Measurements from ENCODE around the gene CDK2.

The CDK2 gene

GRCh38 chr12:55942577-55943136 lies 24.0 kb upstream of the CDK2 start:
- TF ChIP-seq Cebpa-rat (IDR thresholded peaks at IDR 0.05), result no peak
- Histone ChIP-seq H3K27ac (no peak overlapping the region), H3K4me2 (no peak overlapping the region), H3K4me1 (peaks cover 6 to 19% (median 10%) of the 10 kb centered on the region in 10 experiments; a peak in 19 of 20 replicates), H3K27me3 (no peaks in the 10 kb centered on the region), H3K36me3 (peaks cover 79 to 98% (median 93%) of the 10 kb centered on the region in 11 experiments), H3K9ac (no peak overlapping the region), H3K4me3 (no peak overlapping the region), H3K9me3 (replicated peaks in 1 of 11) (no peaks in the 10 kb centered on the region), H4K20me1 (peaks cover 0 to 21% (median 0%) of the 10 kb centered on the region in 11 experiments; a peak in 3 of 22 replicates)

- peaks cover 62 to 100% (median 87%) of the 10 kb centered on the region in 11 experiments for H3K36me3 ChIP-seq
- H4K20me1 ChIP-seq, result no peaks in the 10 kb centered on the region; a peak in 1 of 22 replicates
- no peak overlapping the region for H3K27ac ChIP-seq
- no peak for TF ChIP-seq Cebpa-rat (IDR thresholded peaks at IDR 0.05)
- H3K9ac ChIP-seq, result no peak overlapping the region
- no peaks in the 10 kb centered on the region for H3K9me3 ChIP-seq (replicated peaks in 1 of 11)
- H3K27me3 ChIP-seq, result no peaks in the 10 kb centered on the region
- no peak overlapping the region for H3K4me3 ChIP-seq
- no peaks in the 10 kb centered on the region for H3K4me1 ChIP-seq
- no peak overlapping the region for H3K4me2 ChIP-seq
Measured at GRCh38 chr12:55946553-55946952, 20.1 kb upstream of the CDK2 start.

GRCh38 chr12:55955344-55955743 lies 11.3 kb upstream of the CDK2 start:
- H3K4me2 ChIP-seq, result no peak overlapping the region
- no peaks in the 10 kb centered on the region for H3K9me3 ChIP-seq (replicated peaks in 1 of 11)
- H3K9ac ChIP-seq, result no peak overlapping the region
- no peak overlapping the region for H3K4me3 ChIP-seq
- H3K4me1 ChIP-seq, result peaks cover 0 to 11% (median 0%) of the 10 kb centered on the region in 10 experiments; a peak in 2 of 20 replicates
- H3K27me3 ChIP-seq, result no peaks in the 10 kb centered on the region
- H4K20me1 ChIP-seq, result peaks cover 0 to 15% (median 0%) of the 10 kb centered on the region in 11 experiments; a peak in 2 of 22 replicates
- no peak overlapping the region for H3K27ac ChIP-seq
- no peak for TF ChIP-seq Cebpa-rat (IDR thresholded peaks at IDR 0.05)
- peaks cover 36 to 54% (median 44%) of the 10 kb centered on the region in 11 experiments for H3K36me3 ChIP-seq

GRCh38 chr12:55955800-55956508 lies 10.7 kb upstream of the CDK2 start:
- no peaks in the 10 kb centered on the region for H3K27me3 ChIP-seq
- H3K9me3 ChIP-seq (replicated peaks in 1 of 11), result no peaks in the 10 kb centered on the region
- H3K4me2 ChIP-seq, result no peak overlapping the region
- peaks cover 0 to 15% (median 0%) of the 10 kb centered on the region in 11 experiments; a peak in 2 of 22 replicates for H4K20me1 ChIP-seq
- H3K4me3 ChIP-seq, result no peak overlapping the region
- no peak overlapping the region for H3K9ac ChIP-seq
- no peak for TF ChIP-seq Cebpa-rat (IDR thresholded peaks at IDR 0.05)
- H3K27ac ChIP-seq, result no peak overlapping the region
- H3K36me3 ChIP-seq, result peaks cover 32 to 48% (median 39%) of the 10 kb centered on the region in 11 experiments
- peaks cover 0 to 11% (median 0%) of the 10 kb centered on the region in 10 experiments; a peak in 2 of 20 replicates for H3K4me1 ChIP-seq

GRCh38 chr12:55957106-55957859 lies 9.3 kb upstream of the CDK2 start:
- peaks cover 0 to 11% (median 0%) of the 10 kb centered on the region in 10 experiments; a peak in 2 of 20 replicates for H3K4me1 ChIP-seq
- TF ChIP-seq Cebpa-rat (IDR thresholded peaks at IDR 0.05), result no peak
- H3K4me3 ChIP-seq, result no peak overlapping the region
- no peak overlapping the region for H3K27ac ChIP-seq
- H3K9me3 ChIP-seq (replicated peaks in 1 of 11), result no peaks in the 10 kb centered on the region
- H3K9ac ChIP-seq, result no peak overlapping the region
- H4K20me1 ChIP-seq, result peaks cover 0 to 15% (median 0%) of the 10 kb centered on the region in 11 experiments; a peak in 2 of 22 replicates
- no peak overlapping the region for H3K4me2 ChIP-seq
- H3K36me3 ChIP-seq, result peaks cover 19 to 35% (median 25%) of the 10 kb centered on the region in 11 experiments
- no peaks in the 10 kb centered on the region for H3K27me3 ChIP-seq

GRCh38 chr12:55963760-55964159 lies 2.9 kb upstream of the CDK2 start:
- Histone ChIP-seq H3K4me1 (peaks cover 22 to 32% (median 29%) of the 10 kb centered on the region in 10 experiments), H3K27ac (no peak overlapping the region), H3K9me3 (replicated peaks in 1 of 11) (no peaks in the 10 kb centered on the region), H4K20me1 (peaks cover 0 to 8% (median 0%) of the 10 kb centered on the region in 11 experiments; a peak in 3 of 22 replicates), H3K4me3 (no peak overlapping the region), H3K27me3 (no peaks in the 10 kb centered on the region), H3K9ac (no peak overlapping the region), H3K4me2 (no peak overlapping the region), H3K36me3 (peaks cover 0 to 11% (median 7%) of the 10 kb centered on the region in 11 experiments; a peak in 10 of 22 replicates)
- TF ChIP-seq Cebpa-rat (IDR thresholded peaks at IDR 0.05), result no peak

- H3K27ac ChIP-seq, result no peak overlapping the region
- H3K4me1 ChIP-seq, result peaks cover 30 to 43% (median 35%) of the 10 kb centered on the region in 10 experiments
- H3K27me3 ChIP-seq, result no peaks in the 10 kb centered on the region
- H3K4me2 ChIP-seq, result peak overlapping the region in 10 of 11 experiments; percentile 88 to 99 (median 95); a peak in 16 of 22 replicates
- peaks cover 0 to 26% (median 21%) of the 10 kb centered on the region in 11 experiments; a peak in 13 of 22 replicates for H3K36me3 ChIP-seq
- no peak overlapping the region for H3K4me3 ChIP-seq
- no peak for TF ChIP-seq Cebpa-rat (IDR thresholded peaks at IDR 0.05)
- H4K20me1 ChIP-seq, result peaks cover 0 to 8% (median 0%) of the 10 kb centered on the region in 11 experiments; a peak in 3 of 22 replicates
- no peak overlapping the region for H3K9ac ChIP-seq
- H3K9me3 ChIP-seq (replicated peaks in 1 of 11), result no peaks in the 10 kb centered on the region
Measured at GRCh38 chr12:55965240-55965639, 1.4 kb upstream of the CDK2 start.

- no peaks in the 10 kb centered on the region for H3K9me3 ChIP-seq (replicated peaks in 1 of 11)
- no peaks in the 10 kb centered on the region for H3K27me3 ChIP-seq
- peaks cover 0 to 8% (median 0%) of the 10 kb centered on the region in 11 experiments; a peak in 3 of 22 replicates for H4K20me1 ChIP-seq
- no peak for TF ChIP-seq Cebpa-rat (IDR thresholded peaks at IDR 0.05)
- peaks cover 0 to 33% (median 29%) of the 10 kb centered on the region in 11 experiments; a peak in 16 of 22 replicates for H3K36me3 ChIP-seq
- peak within 1 kb of the TSS; percentile 72 to 98 (median 83) for H3K4me3 ChIP-seq
- peaks cover 37 to 50% (median 41%) of the 10 kb centered on the region in 10 experiments for H3K4me1 ChIP-seq
- H3K9ac ChIP-seq, result peak within 1 kb of the TSS; percentile 81 to 92 (median 85)
- peak within 1 kb of the TSS; percentile 88 to 99 (median 95) for H3K4me2 ChIP-seq
- H3K27ac ChIP-seq, result peak within 1 kb of the TSS; percentile 42 to 86 (median 73); a peak in 21 of 22 replicates
Measured at GRCh38 chr12:55965941-55966407, 656 bp upstream of the CDK2 start, which contains the start of gene PMEL. Gene PMEL, minus strand, starts transcription at chr12:55966042. Its CDS starts 31 bp downstream, at chr12:55966011.
